Measurements from ENCODE around the gene CD6. TPM values are rescaled to one million over a fixed set of nuclear protein-coding genes. Genes with fewer than 3 reads are reported as not detected.

Gene CD6
- total RNA-seq, 3 donors from 2014 or later: 0.80 to 1.9 (median 0.98) TPM

DNA sequence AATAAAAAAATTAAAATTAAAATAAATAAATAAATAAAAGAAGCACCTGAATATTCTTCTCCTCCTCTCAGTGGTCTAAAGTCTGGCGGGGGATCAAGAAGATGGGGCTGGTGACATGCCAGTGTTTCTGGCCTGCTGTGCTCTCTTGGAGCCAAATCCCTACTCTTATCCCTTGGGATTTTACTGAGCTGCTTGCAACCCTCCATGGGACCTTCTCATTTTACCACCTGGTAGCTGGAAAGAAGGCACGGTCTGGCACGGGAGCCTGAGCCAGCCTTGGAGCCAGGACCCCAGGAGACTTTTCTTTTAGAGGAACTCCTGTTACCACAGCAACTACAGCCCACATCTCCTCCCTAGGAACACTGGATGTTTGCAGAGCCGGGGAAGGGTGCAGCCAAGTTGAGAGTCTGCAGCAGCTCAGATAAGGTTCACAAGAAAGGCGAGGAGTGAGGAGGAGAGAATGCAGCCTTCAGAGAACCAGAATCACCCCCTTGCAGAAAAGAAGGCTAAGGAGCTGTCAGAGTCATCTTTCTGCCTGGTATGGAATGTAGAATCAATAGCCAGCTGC is 21.4 kb downstream of the CD6 start:
- intact Hi-C loops (cut with DNase I; ENCODE audit: low total_unique reads): no loop called here
- Histone ChIP-seq H3K4me1 (no peaks in the 10 kb centered on the region), H3K27ac (no peak overlapping the region), H3K9me3 (no peaks in the 10 kb centered on the region), H3K4me3 (no peak overlapping the region), H3K36me3 (no peaks in the 10 kb centered on the region), H3K27me3 (no peaks in the 10 kb centered on the region)
- TF ChIP-seq POLR2AphosphoS5 (IDR thresholded peaks at IDR 0.05): no peak
- TF ChIP-seq POLR2A (IDR thresholded peaks at IDR 0.05): no peak
- no peak for TF ChIP-seq CTCF (IDR thresholded peaks at IDR 0.05)
- DNase-seq (ENCODE audit: low spot score in 2 of 2): no peak

DNA sequence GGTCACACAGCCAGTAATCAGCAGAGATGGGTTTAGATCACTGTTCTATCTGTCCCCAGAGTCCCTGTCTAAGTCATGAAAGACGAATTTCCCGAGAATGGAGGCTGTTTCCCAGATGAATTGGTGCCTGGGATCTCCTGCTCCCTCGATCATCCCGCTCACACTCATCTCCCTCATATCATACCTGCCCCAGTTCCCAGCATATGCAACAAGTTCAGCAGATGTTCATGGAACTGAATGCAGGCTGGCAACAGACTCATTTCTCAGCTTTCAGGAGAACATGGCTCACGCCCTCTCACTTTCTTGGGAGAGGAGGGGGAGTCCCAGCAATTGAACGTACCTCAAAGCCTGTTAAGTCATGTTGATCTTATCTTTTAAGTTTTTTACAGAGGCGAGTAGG is 22.1 kb downstream of the CD6 start:
- no peak overlapping the region for H3K27ac ChIP-seq
- no peak for DNase-seq (ENCODE audit: low spot score in 2 of 2)
- TF ChIP-seq CTCF (IDR thresholded peaks at IDR 0.05): no peak
- TF ChIP-seq POLR2AphosphoS5 (IDR thresholded peaks at IDR 0.05): no peak
- no peak for TF ChIP-seq POLR2A (IDR thresholded peaks at IDR 0.05)
- intact Hi-C loops (cut with DNase I; ENCODE audit: low total_unique reads): no loop called here
- no peak overlapping the region for H3K4me3 ChIP-seq
- no peaks in the 10 kb centered on the region for H3K27me3 ChIP-seq
- no peaks in the 10 kb centered on the region for H3K9me3 ChIP-seq
- H3K4me1 ChIP-seq: no peaks in the 10 kb centered on the region
- H3K36me3 ChIP-seq: no peaks in the 10 kb centered on the region

DNA sequence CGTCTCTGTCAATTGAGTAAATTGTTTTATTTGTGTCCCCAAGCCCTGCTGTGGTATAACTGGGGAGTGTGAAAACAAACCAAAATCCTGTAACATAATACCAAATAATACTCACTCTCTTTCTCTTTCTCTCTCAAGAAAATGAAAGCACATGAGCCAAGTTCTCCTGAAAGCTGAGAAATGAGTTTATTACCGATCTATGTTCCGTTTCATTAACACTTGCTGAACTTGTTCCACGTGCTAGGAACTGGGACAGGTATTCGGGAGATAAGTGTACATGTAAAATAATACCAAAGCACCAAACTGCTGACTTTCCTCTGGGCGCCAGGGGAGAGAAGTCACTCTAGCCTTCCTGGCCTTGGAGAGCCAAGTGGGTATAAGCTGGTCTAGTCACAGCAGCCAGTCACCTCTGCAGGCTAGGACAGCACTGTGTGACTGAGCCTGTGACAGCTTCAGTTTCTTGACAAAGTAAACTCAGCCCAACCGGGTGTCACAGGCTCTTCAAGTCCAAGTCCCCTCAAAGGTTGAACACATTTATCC is 23.1 kb downstream of the CD6 start:
- no peak overlapping the region for H3K27ac ChIP-seq
- H3K36me3 ChIP-seq: no peaks in the 10 kb centered on the region
- intact Hi-C loops (cut with DNase I; ENCODE audit: low total_unique reads): no loop called here
- H3K9me3 ChIP-seq: no peaks in the 10 kb centered on the region
- H3K4me3 ChIP-seq: no peak overlapping the region
- TF ChIP-seq POLR2AphosphoS5 (IDR thresholded peaks at IDR 0.05): no peak
- no peak for TF ChIP-seq CTCF (IDR thresholded peaks at IDR 0.05)
- TF ChIP-seq POLR2A (IDR thresholded peaks at IDR 0.05): no peak
- H3K4me1 ChIP-seq: no peaks in the 10 kb centered on the region
- no peak for DNase-seq (ENCODE audit: low spot score in 2 of 2)
- H3K27me3 ChIP-seq: no peaks in the 10 kb centered on the region

- H3K9me3 ChIP-seq: no peaks in the 10 kb centered on the region
- no peak overlapping the region for H3K4me3 ChIP-seq
- DNase-seq (ENCODE audit: low spot score in 2 of 2): no peak
- no peaks in the 10 kb centered on the region for H3K36me3 ChIP-seq
- H3K27ac ChIP-seq: no peak overlapping the region
- H3K4me1 ChIP-seq: no peaks in the 10 kb centered on the region
- no peaks in the 10 kb centered on the region for H3K27me3 ChIP-seq
- intact Hi-C loops (cut with DNase I; ENCODE audit: low total_unique reads): no loop called here
- TF ChIP-seq POLR2A (IDR thresholded peaks at IDR 0.05): no peak
- no peak for TF ChIP-seq POLR2AphosphoS5 (IDR thresholded peaks at IDR 0.05)
- no peak for TF ChIP-seq CTCF (IDR thresholded peaks at IDR 0.05)
Measured at GRCh38 chr11:60995798-60996197, 24.3 kb downstream of the CD6 start.

DNA sequence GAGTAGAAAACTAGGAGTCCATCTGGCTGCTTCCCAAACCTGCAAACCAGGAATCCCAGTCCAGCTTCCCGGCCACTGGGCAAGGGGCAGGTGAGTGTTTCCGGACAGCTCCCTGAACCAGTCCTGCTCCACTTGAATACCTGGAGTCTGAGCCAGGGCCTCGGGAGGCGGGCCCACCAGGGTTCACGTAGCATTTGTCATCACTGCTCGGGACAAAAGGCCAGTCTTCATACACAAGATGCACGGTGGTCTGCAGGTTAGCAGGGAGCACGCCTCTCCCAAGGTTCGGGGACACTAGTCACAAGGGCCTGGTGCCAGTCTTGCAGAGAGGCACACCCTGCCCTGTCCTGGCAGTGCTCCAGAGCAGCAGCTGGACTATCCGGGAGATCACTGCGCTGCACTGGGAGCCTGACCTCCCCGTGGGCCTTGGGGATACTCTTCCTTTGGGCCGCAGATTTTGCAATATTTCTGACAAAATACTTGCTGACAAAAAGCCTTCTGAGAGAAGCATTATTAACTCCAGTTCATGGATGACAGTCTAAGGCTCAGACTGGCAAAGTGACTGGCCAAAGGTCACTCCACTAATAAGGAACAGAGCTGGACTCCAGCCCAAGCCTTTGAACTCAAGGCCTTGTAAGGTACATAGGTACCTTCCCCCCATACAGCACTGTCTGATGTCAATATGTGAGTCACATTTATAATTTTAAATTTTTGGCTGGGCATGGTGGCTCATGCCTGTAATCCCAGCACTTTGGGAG is 25.1 kb downstream of the CD6 start:
- H3K4me1 ChIP-seq: no peaks in the 10 kb centered on the region
- H3K27me3 ChIP-seq: no peaks in the 10 kb centered on the region
- TF ChIP-seq CTCF (IDR thresholded peaks at IDR 0.05) (no peak), POLR2AphosphoS5 (IDR thresholded peaks at IDR 0.05) (no peak), POLR2A (IDR thresholded peaks at IDR 0.05) (no peak)
- no peaks in the 10 kb centered on the region for H3K36me3 ChIP-seq
- intact Hi-C loops (cut with DNase I; ENCODE audit: low total_unique reads): no loop called here
- DNase-seq (ENCODE audit: low spot score in 2 of 2): no peak
- H3K9me3 ChIP-seq: no peaks in the 10 kb centered on the region
- no peak overlapping the region for H3K4me3 ChIP-seq
- H3K27ac ChIP-seq: no peak overlapping the region

Measured in breast epithelium (tissue), 4 donors.